ENCODE measurements around the gene HSF4.

GRCh38 chr16:67186550-67186950 lies 22.0 kb downstream of the HSF4 start:
- TF ChIP-seq CTCF (IDR thresholded peaks at IDR 0.05): no peak
- no peak for TF ChIP-seq REST (IDR thresholded peaks at IDR 0.05)
- TF ChIP-seq SREBF2 (IDR thresholded peaks at IDR 0.05): no peak
- no peak for TF ChIP-seq MAFK (IDR thresholded peaks at IDR 0.05; ENCODE audit: partially characterized antibody)
- no peak for TF ChIP-seq EP300 (IDR thresholded peaks at IDR 0.05)
- no peak for TF ChIP-seq RNF2 (IDR thresholded peaks at IDR 0.05; ENCODE audit: borderline replicate concordance, low read depth)
- TF ChIP-seq POLR2AphosphoS2 (conservative IDR thresholded peaks at IDR 0.05; ENCODE audit: low read length): no peak
